ENCODE results near the gene TLR3. TPM values are rescaled to one million over a fixed set of nuclear protein-coding genes. Genes with fewer than 3 reads are reported as not detected.
"Not testable (repeated sequence)": the region's sequence is repeated elsewhere in the genome, so short reads cannot be mapped to it uniquely, and the experiment has no call there.

Gene TLR3
- total RNA-seq, 1 donor, result 0.43 TPM

- peak; percentile 14 for TF ChIP-seq CTCF (IDR thresholded peaks at IDR 0.05; ENCODE audit: insufficient read depth, low read depth, low read length)
- no peak overlapping the region for H3K4me3 ChIP-seq (ENCODE audit: low read depth, low read length)
- DNase-seq (ENCODE audit: low read depth), result no peak
Observed at GRCh38 chr4:186032259-186032658, 36.7 kb upstream of the TLR3 start.

- H3K4me3 ChIP-seq (ENCODE audit: low read depth, low read length), result no peak overlapping the region
- no peak for DNase-seq (ENCODE audit: low read depth)
- TF ChIP-seq CTCF (IDR thresholded peaks at IDR 0.05; ENCODE audit: insufficient read depth, low read depth, low read length), result no peak
Observed at GRCh38 chr4:186033027-186033426, 35.9 kb upstream of the TLR3 start.

- not testable (repeated sequence) for H3K4me3 ChIP-seq (ENCODE audit: low read depth, low read length); DNase-seq (ENCODE audit: low read depth)
Observed at GRCh38 chr4:186034613-186035012, 34.3 kb upstream of the TLR3 start.

- no peak for TF ChIP-seq CTCF (IDR thresholded peaks at IDR 0.05; ENCODE audit: insufficient read depth, low read depth, low read length)
- DNase-seq (ENCODE audit: low read depth), result no peak
- H3K4me3 ChIP-seq (ENCODE audit: low read depth, low read length), result no peak overlapping the region
Observed at GRCh38 chr4:186036976-186037581, 31.9 kb upstream of the TLR3 start.

- H3K4me3 ChIP-seq (ENCODE audit: low read depth, low read length), result no peak overlapping the region
- TF ChIP-seq CTCF (IDR thresholded peaks at IDR 0.05; ENCODE audit: insufficient read depth, low read depth, low read length), result peak; percentile 67
- DNase-seq (ENCODE audit: low read depth), result peak; percentile 89
Observed at GRCh38 chr4:186037692-186038658, 31.0 kb upstream of the TLR3 start.

GRCh38 chr4:186039697-186040096, 29.3 kb upstream of the TLR3 start:
- TF ChIP-seq CTCF (IDR thresholded peaks at IDR 0.05; ENCODE audit: insufficient read depth, low read depth, low read length), result no peak
- DNase-seq (ENCODE audit: low read depth), result no peak
- no peak overlapping the region for H3K4me3 ChIP-seq (ENCODE audit: low read depth, low read length)

- DNase-seq (ENCODE audit: low read depth), result no peak
- no peak for TF ChIP-seq CTCF (IDR thresholded peaks at IDR 0.05; ENCODE audit: insufficient read depth, low read depth, low read length)
- H3K4me3 ChIP-seq (ENCODE audit: low read depth, low read length), result no peak overlapping the region
Observed at GRCh38 chr4:186040316-186040715, 28.6 kb upstream of the TLR3 start.

GRCh38 chr4:186047501-186047900, 21.5 kb upstream of the TLR3 start:
- H3K4me3 ChIP-seq (ENCODE audit: low read depth, low read length); DNase-seq (ENCODE audit: low read depth): not testable (repeated sequence)

- DNase-seq (ENCODE audit: low read depth); H3K4me3 ChIP-seq (ENCODE audit: low read depth, low read length): not testable (repeated sequence)
Observed at GRCh38 chr4:186050135-186050534, 18.8 kb upstream of the TLR3 start.

Data from fibroblast of villous mesenchyme (primary cell).